Neural cell (in vitro differentiated cells): Measurements from ENCODE around the gene RBM4B. TPM values are rescaled to one million over a fixed set of nuclear protein-coding genes. Genes with fewer than 3 reads are reported as not detected.

Source experiments
- H2AFZ ChIP-seq: fragments of 200-600, 300-800 bp; sonication (generic), shearing (Covaris generic); 2 replicates; pipeline ENCODE4 v1.6.0; 2014; ENCODE audit warnings: low read depth, mild to moderate bottlenecking, antibody characterized with exemption, low read length, moderate library complexity
- H3F3A ChIP-seq: fragments of 200-600 bp; shearing (Covaris generic); 2 replicates; pipeline ENCODE4 v1.6.1; 2016; ENCODE audit warnings: mild to moderate bottlenecking, moderate library complexity, mixed read lengths, antibody characterized with exemption, low read length; ENCODE audit not compliant: insufficient read depth, poor library complexity, severe bottlenecking
- H3K27ac ChIP-seq: fragments of 200-600, 300-800 bp; sonication (generic), shearing (Covaris generic); 2 replicates; pipeline ENCODE4 v1.5.1; 2014; ENCODE audit warnings: mild to moderate bottlenecking, low read length, moderate library complexity
- H3K27me3 ChIP-seq: fragments of 300-800, 200-600 bp; sonication (generic), shearing (Covaris generic); 2 replicates; pipeline ENCODE4 v1.6.0; 2014; ENCODE audit warnings: mild to moderate bottlenecking, low read depth, low read length, moderate library complexity; ENCODE audit not compliant: insufficient read depth
- H3K36me3 ChIP-seq: fragments of 300-800, 200-600 bp; sonication (generic), shearing (Covaris generic); 2 replicates; pipeline ENCODE4 v1.5.1; 2014; ENCODE audit warnings: mild to moderate bottlenecking, antibody characterized with exemption, low read length, moderate library complexity; ENCODE audit not compliant: insufficient read depth
- H3K4me2 ChIP-seq: fragments of 300-800, 200-600 bp; sonication (generic), shearing (Covaris generic); 2 replicates; pipeline ENCODE4 v1.6.0; 2014; ENCODE audit warnings: mild to moderate bottlenecking, low read length
- H3K4me3 ChIP-seq: fragments of 300-800, 200-600 bp; sonication (generic), shearing (Covaris generic); 2 replicates; pipeline ENCODE4 v1.5.1; 2014; ENCODE audit warnings: mild to moderate bottlenecking, low read length, moderate library complexity
- H3K79me2 ChIP-seq: fragments of 200-600 bp; shearing (Covaris generic); replicated peaks from 2 replicates; pipeline ENCODE4 v1.6.0; 2014; ENCODE audit warnings: mild to moderate bottlenecking, low read length, moderate library complexity; ENCODE audit not compliant: insufficient read depth
- H3K9ac ChIP-seq: fragments of 300-800, 200-600 bp; sonication (generic), shearing (Covaris generic); 2 replicates; pipeline ENCODE4 v1.6.1; 2016; ENCODE audit warnings: mild to moderate bottlenecking, low read length, mixed read lengths
- H3K9me2 ChIP-seq: fragments of 200-600 bp; shearing (Covaris generic); 2 replicates; pipeline ENCODE4 v1.6.1; 2016; ENCODE audit warnings: mild to moderate bottlenecking, low read length, mixed read lengths; ENCODE audit not compliant: insufficient read depth
- H3K9me3 ChIP-seq: fragments of 200-600, 300-800 bp; sonication (generic), shearing (Covaris generic); 2 replicates; pipeline ENCODE4 v1.6.1; 2016; ENCODE audit warnings: mild to moderate bottlenecking, mixed run types, low read length, moderate library complexity, mixed read lengths
- H4K20me1 ChIP-seq: fragments of 200-600 bp; shearing (Covaris generic); 2 replicates; pipeline ENCODE4 v1.6.1; 2016; ENCODE audit warnings: mild to moderate bottlenecking, mixed run types; ENCODE audit not compliant: insufficient read depth
- CTCF ChIP-seq: fragments of 450-650 bp; IDR thresholded peaks from 2 replicates; pipeline ENCODE4 v1.5.1; 2014; ENCODE audit warnings: antibody characterized with exemption, mild to moderate bottlenecking, moderate library complexity; ENCODE audit not compliant: poor library complexity, severe bottlenecking
- EP300 ChIP-seq: fragments of 450-650 bp; conservative IDR thresholded peaks from 2 replicates; pipeline ENCODE4 v1.6.1; 2014; ENCODE audit warnings: antibody characterized with exemption, mild to moderate bottlenecking, moderate library complexity; ENCODE audit not compliant: poor library complexity, severe bottlenecking
- EZH2 ChIP-seq: fragments of 200-600, 300-800 bp; shearing (Covaris generic), sonication (generic); IDR thresholded peaks from 2 replicates; pipeline ENCODE4 v1.6.1; 2014; ENCODE audit warnings: antibody characterized with exemption, low read length, borderline replicate concordance, mild to moderate bottlenecking; ENCODE audit not compliant: insufficient read depth, poor library complexity, severe bottlenecking
- MXI1 ChIP-seq: fragments of 450-650 bp; conservative IDR thresholded peaks from 2 replicates; pipeline ENCODE4 v1.6.1; 2014; ENCODE audit warnings: antibody characterized with exemption, mild to moderate bottlenecking; ENCODE audit not compliant: poor library complexity, severe bottlenecking
- POLR2AphosphoS5 ChIP-seq: IDR thresholded peaks from 2 replicates; pipeline ENCODE4 v1.6.1; 2012
- RAD21 ChIP-seq: fragments of 450-650 bp; conservative IDR thresholded peaks from 2 replicates; pipeline ENCODE4 v1.6.1; 2014; ENCODE audit warnings: antibody characterized with exemption, mild to moderate bottlenecking, moderate library complexity
- REST ChIP-seq: IDR thresholded peaks from 2 replicates; pipeline ENCODE4 v1.6.1; 2012; ENCODE audit warnings: borderline replicate concordance
- SMC3 ChIP-seq: fragments of 450-650 bp; conservative IDR thresholded peaks from 2 replicates; pipeline ENCODE4 v1.6.1; 2014; ENCODE audit warnings: antibody characterized with exemption, mild to moderate bottlenecking, moderate library complexity; ENCODE audit not compliant: poor library complexity
- TAF1 ChIP-seq: IDR thresholded peaks from 2 replicates; pipeline ENCODE4 v1.6.1; 2012; ENCODE audit warnings: low read depth
- polyA plus RNA-seq: library from polyadenylated mRNA; depleted of rRNA; stranded (reverse); fragments of >200 nt; gene quantifications from 2 replicates; pipeline ENCODE4 v1.2.3, GENCODE V29; 2014

Gene RBM4B
- polyA plus RNA-seq, 1 donor from 2014 or later = 197 TPM

- Histone ChIP-seq H3K36me3 (peaks cover 6% of the 10 kb centered on the region), H3K9me2 (no peaks in the 10 kb centered on the region), H3K9ac (no peak overlapping the region), H3K79me2 (peaks cover 27% of the 10 kb centered on the region), H3K27me3 (no peaks in the 10 kb centered on the region), H3F3A (peaks cover 3% of the 10 kb centered on the region), H3K4me2 (no peak overlapping the region), H4K20me1 (no peaks in the 10 kb centered on the region), H2AFZ (no peak overlapping the region), H3K4me3 (no peak overlapping the region), H3K9me3 (no peaks in the 10 kb centered on the region), H3K27ac (no peak overlapping the region)
- no peak for TF ChIP-seq MXI1
Observed at GRCh38 chr11:66632952-66633351, 44.7 kb downstream of the RBM4B start.

- Histone ChIP-seq H3K27ac (no peak overlapping the region), H3K4me2 (no peak overlapping the region), H3K36me3 (peaks cover 14% of the 10 kb centered on the region), H3K79me2 (peaks cover 27% of the 10 kb centered on the region), H3K4me3 (no peak overlapping the region), H3F3A (no peaks in the 10 kb centered on the region), H3K9ac (no peak overlapping the region), H4K20me1 (no peaks in the 10 kb centered on the region), H2AFZ (no peak overlapping the region), H3K27me3 (no peaks in the 10 kb centered on the region), H3K9me3 (no peaks in the 10 kb centered on the region), H3K9me2 (no peaks in the 10 kb centered on the region)
- no peak for TF ChIP-seq EZH2
- no peak for TF ChIP-seq MXI1
- TF ChIP-seq REST = no peak
- TF ChIP-seq SMC3 = no peak
- TF ChIP-seq EP300 = no peak
- TF ChIP-seq CTCF = no peak
- no peak for TF ChIP-seq RAD21
- no peak for TF ChIP-seq POLR2AphosphoS5
- no peak for TF ChIP-seq TAF1
Observed at GRCh38 chr11:66631883-66632282, 45.8 kb downstream of the RBM4B start.

GRCh38 chr11:66629356-66629755 is 48.3 kb downstream of the RBM4B start:
- no peak overlapping the region for H2AFZ ChIP-seq
- no peak overlapping the region for H3K4me3 ChIP-seq
- no peak overlapping the region for H3K4me2 ChIP-seq
- no peak overlapping the region for H3K9ac ChIP-seq
- H3K9me2 ChIP-seq = no peaks in the 10 kb centered on the region
- H3K36me3 ChIP-seq = peaks cover 21% of the 10 kb centered on the region
- H3K27ac ChIP-seq = no peak overlapping the region
- peaks cover 11% of the 10 kb centered on the region for H4K20me1 ChIP-seq
- H3K79me2 ChIP-seq = peaks cover 32% of the 10 kb centered on the region
- TF ChIP-seq EZH2 = no peak
- no peak for TF ChIP-seq CTCF
- no peak for TF ChIP-seq MXI1
- no peak for TF ChIP-seq REST
- no peak for TF ChIP-seq POLR2AphosphoS5
- no peaks in the 10 kb centered on the region for H3K9me3 ChIP-seq
- H3K27me3 ChIP-seq = no peaks in the 10 kb centered on the region
- no peaks in the 10 kb centered on the region for H3F3A ChIP-seq
